ENCODE results near the gene ABCB8.

The ABCB8 gene

GRCh38 chr7:151074817-151075661 is 46.8 kb downstream of the ABCB8 start:
- peaks cover 39% of the 10 kb centered on the region for H3K36me3 ChIP-seq (ENCODE audit: insufficient read depth, low read length)
- no peaks in the 10 kb centered on the region for H3K9me3 ChIP-seq (ENCODE audit: low read length)
- H3K27me3 ChIP-seq (ENCODE audit: insufficient read depth, low read length): no peaks in the 10 kb centered on the region
- no peak overlapping the region for H2AFZ ChIP-seq (ENCODE audit: low read depth, low read length)
- no peak overlapping the region for H3K4me3 ChIP-seq (ENCODE audit: low read length)
- peaks cover 17% of the 10 kb centered on the region for H3K4me1 ChIP-seq (ENCODE audit: insufficient read depth, low read length)

- Histone ChIP-seq H2AFZ (ENCODE audit: low read depth, low read length) (no peak overlapping the region), H3K4me3 (ENCODE audit: low read length) (no peak overlapping the region), H3K36me3 (ENCODE audit: insufficient read depth, low read length) (peaks cover 34% of the 10 kb centered on the region), H3K4me1 (ENCODE audit: insufficient read depth, low read length) (peaks cover 17% of the 10 kb centered on the region), H3K9me3 (ENCODE audit: low read length) (no peaks in the 10 kb centered on the region), H3K27me3 (ENCODE audit: insufficient read depth, low read length) (no peaks in the 10 kb centered on the region)
These were observed 47.4 kb downstream of the ABCB8 start for GRCh38 chr7:151075662-151075971.

GRCh38 chr7:151075978-151076426 is 47.8 kb downstream of the ABCB8 start:
- H3K4me3 ChIP-seq (ENCODE audit: low read length): no peak overlapping the region
- H2AFZ ChIP-seq (ENCODE audit: low read depth, low read length): no peak overlapping the region
- no peaks in the 10 kb centered on the region for H3K27me3 ChIP-seq (ENCODE audit: insufficient read depth, low read length)
- H3K36me3 ChIP-seq (ENCODE audit: insufficient read depth, low read length): peaks cover 30% of the 10 kb centered on the region
- H3K9me3 ChIP-seq (ENCODE audit: low read length): no peaks in the 10 kb centered on the region
- peaks cover 20% of the 10 kb centered on the region for H3K4me1 ChIP-seq (ENCODE audit: insufficient read depth, low read length)

- H3K36me3 ChIP-seq (ENCODE audit: insufficient read depth, low read length): peaks cover 21% of the 10 kb centered on the region
- no peak overlapping the region for H2AFZ ChIP-seq (ENCODE audit: low read depth, low read length)
- no peak overlapping the region for H3K4me3 ChIP-seq (ENCODE audit: low read length)
- peaks cover 30% of the 10 kb centered on the region for H3K4me1 ChIP-seq (ENCODE audit: insufficient read depth, low read length)
- no peaks in the 10 kb centered on the region for H3K9me3 ChIP-seq (ENCODE audit: low read length)
- H3K27me3 ChIP-seq (ENCODE audit: insufficient read depth, low read length): no peaks in the 10 kb centered on the region
These were observed 48.8 kb downstream of the ABCB8 start for GRCh38 chr7:151076863-151077704.

- Histone ChIP-seq H3K4me3 (ENCODE audit: low read length) (no peak overlapping the region), H3K9me3 (ENCODE audit: low read length) (no peaks in the 10 kb centered on the region), H2AFZ (ENCODE audit: low read depth, low read length) (no peak overlapping the region), H3K36me3 (ENCODE audit: insufficient read depth, low read length) (peaks cover 21% of the 10 kb centered on the region), H3K27me3 (ENCODE audit: insufficient read depth, low read length) (no peaks in the 10 kb centered on the region), H3K4me1 (ENCODE audit: insufficient read depth, low read length) (peaks cover 37% of the 10 kb centered on the region)
These were observed 49.5 kb downstream of the ABCB8 start for GRCh38 chr7:151077705-151078232.

DNA sequence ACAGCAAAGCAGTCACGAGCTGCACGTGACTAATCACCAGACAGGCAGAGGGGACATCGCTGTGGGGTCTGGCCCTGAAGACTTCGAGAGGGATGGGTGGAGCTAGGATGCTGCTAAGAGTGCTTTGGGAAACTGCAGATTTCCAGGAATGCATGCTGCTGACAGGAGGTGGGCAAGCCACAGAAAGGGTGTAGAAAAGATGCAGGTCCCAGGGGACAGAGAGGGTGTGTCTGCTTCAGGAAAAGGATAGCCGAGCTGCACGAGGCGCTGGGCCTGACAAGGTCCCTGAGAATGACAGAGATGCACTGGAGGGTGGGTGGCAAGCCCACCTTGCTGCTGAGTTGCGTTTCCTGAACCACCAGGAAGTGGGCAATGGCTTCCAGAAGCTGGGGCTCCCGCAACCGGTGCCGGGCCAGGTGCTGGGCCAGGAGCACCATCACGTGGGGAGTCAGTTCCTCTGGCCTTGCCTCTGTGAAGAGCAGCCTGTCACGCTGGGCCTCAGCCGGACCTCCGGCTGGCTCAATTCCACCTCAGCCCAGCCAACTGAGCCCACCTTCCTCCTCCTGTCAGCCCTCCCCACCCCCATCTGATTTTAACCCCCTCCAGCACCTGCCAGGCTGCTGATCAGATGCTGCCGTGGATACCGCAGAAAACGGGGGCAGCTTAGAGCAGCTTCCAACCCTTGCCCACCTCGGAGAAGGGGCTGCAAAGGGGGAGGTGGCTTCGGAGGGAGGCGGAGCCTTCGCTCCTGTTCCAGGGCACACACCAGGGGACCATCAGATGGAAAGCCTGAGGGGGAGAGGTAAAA is 50.2 kb downstream of the ABCB8 start:
- Histone ChIP-seq H3K4me3 (ENCODE audit: low read length) (no peak overlapping the region), H3K27me3 (ENCODE audit: insufficient read depth, low read length) (no peaks in the 10 kb centered on the region), H3K36me3 (ENCODE audit: insufficient read depth, low read length) (peaks cover 21% of the 10 kb centered on the region), H2AFZ (ENCODE audit: low read depth, low read length) (no peak overlapping the region), H3K4me1 (ENCODE audit: insufficient read depth, low read length) (peaks cover 39% of the 10 kb centered on the region), H3K9me3 (ENCODE audit: low read length) (no peaks in the 10 kb centered on the region)

GRCh38 chr7:151079199-151079910 is 51.1 kb downstream of the ABCB8 start:
- Histone ChIP-seq H3K4me1 (ENCODE audit: insufficient read depth, low read length) (peaks cover 45% of the 10 kb centered on the region), H3K36me3 (ENCODE audit: insufficient read depth, low read length) (peaks cover 20% of the 10 kb centered on the region), H3K9me3 (ENCODE audit: low read length) (no peaks in the 10 kb centered on the region), H3K4me3 (ENCODE audit: low read length) (peak overlapping the region; percentile 74), H3K27me3 (ENCODE audit: insufficient read depth, low read length) (no peaks in the 10 kb centered on the region), H2AFZ (ENCODE audit: low read depth, low read length) (no peak overlapping the region)

GRCh38 chr7:151080067-151080521 is 51.8 kb downstream of the ABCB8 start:
- Histone ChIP-seq H3K4me1 (ENCODE audit: insufficient read depth, low read length) (peaks cover 46% of the 10 kb centered on the region), H3K4me3 (ENCODE audit: low read length) (peak overlapping the region; percentile 74), H3K27me3 (ENCODE audit: insufficient read depth, low read length) (no peaks in the 10 kb centered on the region), H3K9me3 (ENCODE audit: low read length) (no peaks in the 10 kb centered on the region), H3K36me3 (ENCODE audit: insufficient read depth, low read length) (peaks cover 13% of the 10 kb centered on the region), H2AFZ (ENCODE audit: low read depth, low read length) (peak overlapping the region; percentile 58)

DNA sequence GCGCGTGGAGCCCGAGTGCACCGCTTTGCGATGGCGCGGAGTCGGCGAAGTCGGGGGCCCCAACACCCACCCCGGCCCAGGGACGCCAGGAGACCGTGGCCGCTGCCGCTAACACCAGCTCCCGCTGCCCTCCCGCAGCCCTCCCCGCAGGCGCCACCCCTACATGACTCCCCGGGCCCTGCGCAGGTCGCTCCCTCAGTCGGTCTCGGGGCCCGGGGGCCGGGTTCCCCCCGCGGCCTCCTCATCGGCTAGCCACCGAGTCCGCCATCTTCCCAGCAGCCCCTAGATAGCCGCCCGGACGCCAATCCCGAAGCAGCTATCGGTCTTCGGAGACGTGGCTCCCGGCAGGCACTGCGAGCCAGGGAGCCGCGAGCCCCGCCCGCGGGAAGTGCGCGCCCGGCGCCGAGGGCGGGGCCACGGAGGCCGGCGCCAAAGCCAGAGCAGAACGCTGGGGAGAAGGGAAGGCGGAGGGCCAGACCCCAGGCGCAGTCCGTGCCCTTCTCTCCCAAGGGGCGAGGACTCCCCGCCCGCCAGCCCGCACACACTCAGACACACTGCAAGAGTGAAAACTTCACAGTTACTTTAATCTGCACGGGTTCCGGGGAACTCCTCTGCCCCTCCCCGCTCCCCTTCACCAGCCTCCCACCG is 52.4 kb downstream of the ABCB8 start, which contains the start of gene FASTK:
FASTK (minus strand) TSS at position 288 of the 648 bp plus-strand sequence; CDS start at position 245, 43 bp downstream.
- Histone ChIP-seq H3K4me1 (ENCODE audit: insufficient read depth, low read length) (peaks cover 51% of the 10 kb centered on the region), H3K36me3 (ENCODE audit: insufficient read depth, low read length) (peaks cover 9% of the 10 kb centered on the region), H3K4me3 (ENCODE audit: low read length) (peak within 1 kb of the TSS; percentile 74), H2AFZ (ENCODE audit: low read depth, low read length) (peak within 1 kb of the TSS; percentile 58), H3K27me3 (ENCODE audit: insufficient read depth, low read length) (no peaks in the 10 kb centered on the region), H3K9me3 (ENCODE audit: low read length) (no peaks in the 10 kb centered on the region)

- Histone ChIP-seq H3K27me3 (ENCODE audit: insufficient read depth, low read length) (no peaks in the 10 kb centered on the region), H2AFZ (ENCODE audit: low read depth, low read length) (no peak overlapping the region), H3K36me3 (ENCODE audit: insufficient read depth, low read length) (peaks cover 6% of the 10 kb centered on the region), H3K4me3 (ENCODE audit: low read length) (peak overlapping the region; percentile 75), H3K9me3 (ENCODE audit: low read length) (no peaks in the 10 kb centered on the region), H3K4me1 (ENCODE audit: insufficient read depth, low read length) (peaks cover 52% of the 10 kb centered on the region)
These were observed 53.2 kb downstream of the ABCB8 start for GRCh38 chr7:151081170-151082101.

Measured in neuron (in vitro differentiated cells).